ENCODE data around the gene RAPGEF5. TPM values are rescaled to one million over a fixed set of nuclear protein-coding genes. Genes with fewer than 3 reads are reported as not detected.

RAPGEF5 gene
- total RNA-seq, 1 donor from 2014 or later: 29.7 TPM

DNA sequence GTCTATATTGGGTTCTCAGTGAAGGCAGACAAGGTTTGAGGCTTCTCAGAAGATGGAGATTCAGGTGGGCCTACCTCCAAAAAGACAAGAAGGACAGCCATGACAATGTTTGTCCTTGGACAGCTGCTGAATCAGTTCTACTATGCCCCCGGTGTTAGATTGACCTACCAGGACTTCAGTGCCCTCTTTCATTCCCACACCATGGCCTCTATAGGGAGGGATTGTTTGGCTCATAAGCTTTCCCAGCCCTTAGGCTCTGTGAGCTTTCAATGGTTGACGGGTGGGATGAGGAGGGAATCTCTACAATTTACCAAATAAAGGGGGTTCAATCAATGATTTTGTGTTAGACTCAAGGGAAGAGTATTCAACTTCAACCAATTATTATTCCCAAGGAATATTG, 23.4 kb upstream of the RAPGEF5 start:
- H3K4me3 ChIP-seq (ENCODE audit: low read length in 3 of 3): no peak overlapping the region
- no peak overlapping the region for H3K9ac ChIP-seq (ENCODE audit: low read depth in 1 of 3, low read length in 3 of 3)
- no peaks in the 10 kb centered on the region for H3K27me3 ChIP-seq (ENCODE audit: control insufficient read depth in 3 of 3, insufficient read depth in 3 of 3, low read length in 3 of 3)
- no peaks in the 10 kb centered on the region for H3K36me3 ChIP-seq (ENCODE audit: control insufficient read depth in 3 of 3, insufficient read depth in 3 of 3, low read length in 3 of 3)
- H3K9me3 ChIP-seq (ENCODE audit: control insufficient read depth in 3 of 3, low read length in 3 of 3): no peaks in the 10 kb centered on the region
- no peak overlapping the region for H3K27ac ChIP-seq (ENCODE audit: low read depth, low read length)
- H3K4me1 ChIP-seq (ENCODE audit: control insufficient read depth in 3 of 3, insufficient read depth in 3 of 3, low read length in 3 of 3): peaks cover 0 to 7% (median 5%) of the 10 kb centered on the region in 3 donors

DNA sequence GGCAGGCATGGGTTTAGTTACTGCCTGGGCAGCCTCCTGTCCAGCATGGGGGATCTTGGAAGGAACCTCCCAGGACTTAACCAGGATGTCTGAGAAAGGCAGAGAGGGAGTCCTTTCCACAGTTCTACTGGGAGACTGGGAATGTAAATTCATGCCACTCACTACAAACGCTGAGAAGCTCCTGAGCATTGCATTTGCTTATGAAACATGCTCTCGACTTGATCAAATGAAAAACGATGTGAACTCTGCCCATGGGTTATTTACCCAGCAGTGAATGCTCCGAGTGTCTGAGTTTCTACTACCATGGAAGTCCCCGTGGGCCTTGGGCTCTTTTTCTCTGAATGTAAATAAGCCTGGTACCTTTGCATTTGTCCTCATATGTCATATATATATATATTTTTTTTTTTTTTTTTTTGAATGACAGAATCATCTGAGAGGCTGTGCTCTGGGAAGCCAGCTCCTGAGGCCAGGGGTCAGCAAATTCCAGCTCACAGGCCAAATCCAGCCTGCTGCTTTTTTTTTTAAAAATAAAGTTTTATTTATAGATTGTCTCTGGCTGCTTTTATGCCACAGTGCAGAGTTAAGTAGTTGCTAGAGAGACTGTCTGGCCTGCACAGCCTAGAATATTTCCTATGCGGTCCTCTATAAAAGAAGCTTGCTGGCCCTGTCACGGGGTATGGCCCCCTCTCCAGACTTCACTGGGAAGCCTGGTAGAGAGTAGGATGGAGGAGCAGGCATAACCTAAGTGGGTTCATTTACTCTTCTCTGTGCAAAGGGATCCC, 21.4 kb upstream of the RAPGEF5 start:
- Histone ChIP-seq H3K27me3 (ENCODE audit: control insufficient read depth in 3 of 3, insufficient read depth in 3 of 3, low read length in 3 of 3) (no peaks in the 10 kb centered on the region), H3K9me3 (ENCODE audit: control insufficient read depth in 3 of 3, low read length in 3 of 3) (no peaks in the 10 kb centered on the region), H3K36me3 (ENCODE audit: control insufficient read depth in 3 of 3, insufficient read depth in 3 of 3, low read length in 3 of 3) (no peaks in the 10 kb centered on the region), H3K9ac (ENCODE audit: low read depth in 1 of 3, low read length in 3 of 3) (no peak overlapping the region), H3K4me3 (ENCODE audit: low read length in 3 of 3) (no peak overlapping the region), H3K27ac (ENCODE audit: low read depth, low read length) (no peak overlapping the region), H3K4me1 (ENCODE audit: control insufficient read depth in 3 of 3, insufficient read depth in 3 of 3, low read length in 3 of 3) (peaks cover 0 to 7% (median 5%) of the 10 kb centered on the region in 3 donors)

DNA sequence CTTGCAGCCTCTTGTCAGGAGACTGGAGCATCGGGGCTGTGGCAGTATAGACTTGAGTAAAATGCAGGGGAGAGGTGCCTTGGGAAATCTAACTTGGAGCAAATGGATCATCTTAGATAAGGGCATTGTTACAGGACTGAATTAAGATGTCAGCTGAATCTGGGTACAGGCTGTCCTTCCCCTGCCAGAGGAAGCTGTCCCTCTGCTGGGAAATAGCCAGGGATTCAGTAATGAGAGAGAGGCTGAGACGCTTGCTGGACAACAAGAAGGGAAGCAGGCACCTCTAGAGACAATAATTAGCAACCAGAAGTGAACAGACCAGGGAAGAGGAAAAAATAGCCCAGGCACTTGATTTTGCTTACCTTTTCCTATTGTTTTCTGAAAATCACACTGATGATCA, 20.7 kb upstream of the RAPGEF5 start:
- H3K4me3 ChIP-seq (ENCODE audit: low read length in 3 of 3): no peak overlapping the region
- peaks cover 0 to 7% (median 5%) of the 10 kb centered on the region in 3 donors for H3K4me1 ChIP-seq (ENCODE audit: control insufficient read depth in 3 of 3, insufficient read depth in 3 of 3, low read length in 3 of 3)
- no peak overlapping the region for H3K9ac ChIP-seq (ENCODE audit: low read depth in 1 of 3, low read length in 3 of 3)
- H3K9me3 ChIP-seq (ENCODE audit: control insufficient read depth in 3 of 3, low read length in 3 of 3): no peaks in the 10 kb centered on the region
- H3K27me3 ChIP-seq (ENCODE audit: control insufficient read depth in 3 of 3, insufficient read depth in 3 of 3, low read length in 3 of 3): no peaks in the 10 kb centered on the region
- no peak overlapping the region for H3K27ac ChIP-seq (ENCODE audit: low read depth, low read length)
- no peaks in the 10 kb centered on the region for H3K36me3 ChIP-seq (ENCODE audit: control insufficient read depth in 3 of 3, insufficient read depth in 3 of 3, low read length in 3 of 3)

DNA sequence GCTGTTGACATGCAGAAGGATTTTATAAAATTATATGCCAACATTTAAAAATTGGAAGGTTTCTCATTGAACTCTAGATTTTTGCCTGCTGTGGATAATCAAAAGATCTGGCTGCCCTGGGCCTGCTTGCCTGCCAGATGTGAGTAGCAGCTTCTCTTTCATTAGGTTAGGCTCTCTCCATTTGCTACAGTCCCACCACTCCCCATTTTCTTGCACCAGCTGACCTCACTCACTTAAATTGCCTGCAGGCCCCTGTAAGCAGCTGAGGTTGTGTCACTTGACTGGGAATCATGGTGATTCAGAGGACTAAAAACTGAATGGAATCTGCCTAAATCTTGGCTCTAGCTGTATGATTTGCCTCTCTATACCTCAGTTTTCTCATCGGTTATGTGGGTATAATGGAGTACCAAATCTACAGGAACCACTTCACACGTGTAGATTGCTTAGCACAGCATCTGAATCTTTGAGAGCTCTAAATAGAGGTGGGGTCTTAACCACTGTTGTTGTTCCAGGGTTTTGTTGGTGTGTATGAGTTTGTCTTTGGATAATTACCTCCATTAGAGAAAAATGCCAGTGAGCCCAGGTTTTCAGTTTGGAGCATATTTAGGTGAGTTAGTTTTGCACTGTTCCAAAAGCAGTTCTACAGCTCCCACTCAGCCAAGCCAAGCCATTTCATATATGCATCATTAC, 18.6 kb upstream of the RAPGEF5 start:
- Histone ChIP-seq H3K27me3 (ENCODE audit: control insufficient read depth in 3 of 3, insufficient read depth in 3 of 3, low read length in 3 of 3) (no peaks in the 10 kb centered on the region), H3K36me3 (ENCODE audit: control insufficient read depth in 3 of 3, insufficient read depth in 3 of 3, low read length in 3 of 3) (no peaks in the 10 kb centered on the region), H3K9me3 (ENCODE audit: control insufficient read depth in 3 of 3, low read length in 3 of 3) (no peaks in the 10 kb centered on the region), H3K27ac (ENCODE audit: low read depth, low read length) (no peak overlapping the region), H3K4me3 (ENCODE audit: low read length in 3 of 3) (no peak overlapping the region), H3K9ac (ENCODE audit: low read depth in 1 of 3, low read length in 3 of 3) (no peak overlapping the region), H3K4me1 (ENCODE audit: control insufficient read depth in 3 of 3, insufficient read depth in 3 of 3, low read length in 3 of 3) (peaks cover 0 to 7% (median 5%) of the 10 kb centered on the region in 3 donors)

DNA sequence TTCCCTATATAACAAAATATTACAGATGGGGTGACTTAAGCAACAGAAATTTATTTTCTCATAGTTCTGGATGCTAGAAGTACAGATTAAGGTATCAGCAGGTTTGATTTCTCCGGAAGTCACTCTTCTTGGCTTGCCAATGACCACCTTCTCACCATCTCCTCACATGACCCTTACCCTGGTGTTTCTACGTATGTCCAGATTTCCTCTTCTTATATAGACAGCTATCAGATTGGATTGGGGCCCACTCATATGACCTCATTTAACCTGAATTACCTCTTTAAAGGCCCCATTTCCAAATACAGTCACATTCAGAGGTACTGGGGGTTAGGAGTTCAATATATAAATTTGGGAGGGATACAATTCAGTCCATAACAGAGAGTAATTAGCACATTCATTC, 17.0 kb upstream of the RAPGEF5 start:
- no peak overlapping the region for H3K27ac ChIP-seq (ENCODE audit: low read depth, low read length)
- no peaks in the 10 kb centered on the region for H3K36me3 ChIP-seq (ENCODE audit: control insufficient read depth in 3 of 3, insufficient read depth in 3 of 3, low read length in 3 of 3)
- H3K9me3 ChIP-seq (ENCODE audit: control insufficient read depth in 3 of 3, low read length in 3 of 3): no peaks in the 10 kb centered on the region
- H3K9ac ChIP-seq (ENCODE audit: low read depth in 1 of 3, low read length in 3 of 3): no peak overlapping the region
- H3K4me3 ChIP-seq (ENCODE audit: low read length in 3 of 3): no peak overlapping the region
- no peaks in the 10 kb centered on the region for H3K27me3 ChIP-seq (ENCODE audit: control insufficient read depth in 3 of 3, insufficient read depth in 3 of 3, low read length in 3 of 3)
- peaks cover 0 to 7% (median 5%) of the 10 kb centered on the region in 3 donors for H3K4me1 ChIP-seq (ENCODE audit: control insufficient read depth in 3 of 3, insufficient read depth in 3 of 3, low read length in 3 of 3)

DNA sequence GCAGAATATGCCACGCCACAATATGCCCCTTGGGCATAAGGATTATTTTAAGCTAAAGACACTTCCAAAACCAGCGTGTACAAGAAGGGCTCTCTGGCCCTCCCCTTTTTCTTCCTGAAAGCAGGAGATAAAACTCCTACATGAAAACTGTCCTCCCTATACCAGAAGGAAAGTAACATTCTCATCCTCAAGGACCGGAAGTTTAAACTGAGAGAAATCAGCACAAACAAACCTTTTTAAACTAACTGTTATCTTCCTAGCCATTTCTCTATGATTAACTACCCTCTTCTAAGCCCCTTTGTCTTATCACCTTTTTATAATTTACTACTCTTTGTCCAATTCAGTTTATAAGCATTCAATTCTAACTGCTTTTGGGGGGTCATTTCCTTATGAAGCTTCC, 16.4 kb upstream of the RAPGEF5 start:
- Histone ChIP-seq H3K4me1 (ENCODE audit: control insufficient read depth in 3 of 3, insufficient read depth in 3 of 3, low read length in 3 of 3) (peaks cover 0 to 7% (median 5%) of the 10 kb centered on the region in 3 donors), H3K27ac (ENCODE audit: low read depth, low read length) (no peak overlapping the region), H3K36me3 (ENCODE audit: control insufficient read depth in 3 of 3, insufficient read depth in 3 of 3, low read length in 3 of 3) (no peaks in the 10 kb centered on the region), H3K27me3 (ENCODE audit: control insufficient read depth in 3 of 3, insufficient read depth in 3 of 3, low read length in 3 of 3) (no peaks in the 10 kb centered on the region), H3K9ac (ENCODE audit: low read depth in 1 of 3, low read length in 3 of 3) (no peak overlapping the region), H3K9me3 (ENCODE audit: control insufficient read depth in 3 of 3, low read length in 3 of 3) (no peaks in the 10 kb centered on the region), H3K4me3 (ENCODE audit: low read length in 3 of 3) (no peak overlapping the region)

DNA sequence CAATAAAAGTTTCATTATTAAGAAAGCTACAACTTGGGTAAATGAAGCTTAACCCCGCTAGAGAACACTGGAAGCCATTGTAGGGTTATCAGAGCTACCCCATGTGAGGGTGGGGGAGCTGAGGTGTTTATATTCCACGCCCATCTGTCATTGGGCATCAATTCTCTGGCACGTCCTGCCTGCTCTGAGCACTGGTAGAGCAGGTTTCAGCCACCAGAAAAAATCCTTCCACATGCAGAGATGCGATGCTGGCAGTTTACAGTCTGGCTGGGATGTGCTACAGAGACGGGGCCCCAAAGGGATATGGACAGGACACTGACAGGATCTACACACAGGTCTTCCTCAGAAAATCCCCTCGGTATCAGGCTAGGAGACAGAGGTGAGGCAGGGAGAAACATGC, 15.9 kb upstream of the RAPGEF5 start:
- Histone ChIP-seq H3K9me3 (ENCODE audit: control insufficient read depth in 3 of 3, low read length in 3 of 3) (no peaks in the 10 kb centered on the region), H3K36me3 (ENCODE audit: control insufficient read depth in 3 of 3, insufficient read depth in 3 of 3, low read length in 3 of 3) (no peaks in the 10 kb centered on the region), H3K27ac (ENCODE audit: low read depth, low read length) (no peak overlapping the region), H3K27me3 (ENCODE audit: control insufficient read depth in 3 of 3, insufficient read depth in 3 of 3, low read length in 3 of 3) (no peaks in the 10 kb centered on the region), H3K4me1 (ENCODE audit: control insufficient read depth in 3 of 3, insufficient read depth in 3 of 3, low read length in 3 of 3) (peaks cover 0 to 4% (median 4%) of the 10 kb centered on the region in 3 donors), H3K4me3 (ENCODE audit: low read length in 3 of 3) (no peak overlapping the region), H3K9ac (ENCODE audit: low read depth in 1 of 3, low read length in 3 of 3) (no peak overlapping the region)

DNA sequence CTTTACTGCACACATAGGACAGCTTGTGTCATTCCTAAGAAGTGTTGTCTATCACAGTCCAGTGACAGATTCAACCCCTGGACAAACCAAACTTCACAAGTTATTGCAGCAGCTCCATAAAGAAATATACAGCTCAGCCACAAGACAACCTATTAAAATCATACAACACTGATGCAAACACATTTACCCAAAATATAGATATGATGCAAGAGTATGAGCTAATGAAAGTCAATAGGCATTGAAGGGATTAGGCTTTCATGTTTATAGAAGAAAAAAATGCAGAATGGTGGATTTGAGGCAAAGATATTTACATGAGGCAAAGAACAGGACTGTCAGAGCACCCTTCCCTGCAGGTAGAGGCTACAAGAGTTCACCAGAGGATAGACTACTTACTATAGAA, 14.9 kb upstream of the RAPGEF5 start:
- Histone ChIP-seq H3K9me3 (ENCODE audit: control insufficient read depth in 3 of 3, low read length in 3 of 3) (no peaks in the 10 kb centered on the region), H3K27ac (ENCODE audit: low read depth, low read length) (no peak overlapping the region), H3K27me3 (ENCODE audit: control insufficient read depth in 3 of 3, insufficient read depth in 3 of 3, low read length in 3 of 3) (no peaks in the 10 kb centered on the region), H3K9ac (ENCODE audit: low read depth in 1 of 3, low read length in 3 of 3) (no peak overlapping the region), H3K36me3 (ENCODE audit: control insufficient read depth in 3 of 3, insufficient read depth in 3 of 3, low read length in 3 of 3) (no peaks in the 10 kb centered on the region), H3K4me3 (ENCODE audit: low read length in 3 of 3) (no peak overlapping the region), H3K4me1 (ENCODE audit: control insufficient read depth in 3 of 3, insufficient read depth in 3 of 3, low read length in 3 of 3) (no peaks in the 10 kb centered on the region)

DNA sequence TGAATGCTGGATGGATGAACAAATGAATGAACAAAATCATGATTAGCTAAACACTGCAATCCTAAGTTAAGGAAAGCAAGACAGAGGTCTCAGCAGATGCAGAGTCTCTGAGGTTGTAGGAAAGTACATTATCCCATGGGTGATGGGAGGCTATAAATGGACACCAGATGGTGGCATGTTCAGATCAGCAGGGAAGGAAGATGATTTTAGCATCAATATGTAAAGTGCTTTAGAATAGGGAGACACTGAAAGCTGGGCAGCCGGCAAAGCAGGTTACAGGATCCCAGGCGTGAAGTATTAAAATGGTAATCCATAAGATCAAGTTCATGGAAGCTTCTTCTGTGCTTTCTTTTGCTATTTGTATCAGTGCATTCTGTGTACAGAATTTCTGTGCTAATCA, 7.9 kb upstream of the RAPGEF5 start:
- H3K9me3 ChIP-seq (ENCODE audit: control insufficient read depth in 3 of 3, low read length in 3 of 3): no peaks in the 10 kb centered on the region
- H3K36me3 ChIP-seq (ENCODE audit: control insufficient read depth in 3 of 3, insufficient read depth in 3 of 3, low read length in 3 of 3): no peaks in the 10 kb centered on the region
- no peak overlapping the region for H3K9ac ChIP-seq (ENCODE audit: low read depth in 1 of 3, low read length in 3 of 3)
- no peak overlapping the region for H3K4me3 ChIP-seq (ENCODE audit: low read length in 3 of 3)
- no peak overlapping the region for H3K27ac ChIP-seq (ENCODE audit: low read depth, low read length)
- H3K27me3 ChIP-seq (ENCODE audit: control insufficient read depth in 3 of 3, insufficient read depth in 3 of 3, low read length in 3 of 3): no peaks in the 10 kb centered on the region
- H3K4me1 ChIP-seq (ENCODE audit: control insufficient read depth in 3 of 3, insufficient read depth in 3 of 3, low read length in 3 of 3): no peaks in the 10 kb centered on the region

DNA sequence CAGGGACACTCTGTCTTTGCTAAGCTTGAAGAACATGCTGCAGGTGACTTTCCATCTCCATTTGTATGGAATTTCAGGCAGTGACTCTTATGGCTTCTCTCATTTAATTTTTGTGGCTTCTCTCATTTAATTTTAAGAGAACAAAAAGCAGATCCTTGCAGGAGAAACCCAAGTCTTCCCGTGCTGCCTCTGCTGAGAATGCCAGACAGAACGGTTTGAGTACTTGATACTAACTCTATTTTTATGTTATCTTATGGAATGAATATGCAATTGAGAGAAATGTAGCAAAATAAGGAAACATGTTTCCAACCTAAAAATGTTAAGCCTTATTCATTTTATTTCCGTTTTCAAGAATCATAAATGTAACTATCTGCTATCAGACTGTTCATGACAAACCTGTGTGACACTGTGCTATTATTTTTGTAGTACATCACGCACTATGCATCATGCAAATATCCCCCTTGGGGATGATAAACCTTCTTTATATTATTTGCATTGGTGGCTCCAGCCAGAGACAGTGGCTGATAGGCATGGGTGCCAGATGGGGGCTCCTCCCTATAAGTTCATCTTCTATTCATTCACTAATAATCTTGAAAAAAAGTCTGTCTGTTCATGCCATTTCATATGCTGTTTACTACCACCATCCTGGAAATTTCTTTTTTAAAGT, 6.9 kb upstream of the RAPGEF5 start:
- Histone ChIP-seq H3K9me3 (ENCODE audit: control insufficient read depth in 3 of 3, low read length in 3 of 3) (no peaks in the 10 kb centered on the region), H3K4me1 (ENCODE audit: control insufficient read depth in 3 of 3, insufficient read depth in 3 of 3, low read length in 3 of 3) (no peaks in the 10 kb centered on the region), H3K9ac (ENCODE audit: low read depth in 1 of 3, low read length in 3 of 3) (no peak overlapping the region)

More for the DNA sequence above, 6.9 kb upstream of the RAPGEF5 start:
- Histone ChIP-seq H3K4me3 (ENCODE audit: low read length in 3 of 3) (no peak overlapping the region), H3K27me3 (ENCODE audit: control insufficient read depth in 3 of 3, insufficient read depth in 3 of 3, low read length in 3 of 3) (no peaks in the 10 kb centered on the region), H3K27ac (ENCODE audit: low read depth, low read length) (no peak overlapping the region), H3K36me3 (ENCODE audit: control insufficient read depth in 3 of 3, insufficient read depth in 3 of 3, low read length in 3 of 3) (no peaks in the 10 kb centered on the region)

All from skeletal muscle tissue (tissue), 4 donors.